Embryonic facial prominence (tissue), 1 donor: ENCODE results near the gene PRKG1.

Experiments used
- DNase-seq: peaks from one replicate; pipeline ENCODE4 v3.0.0-alpha.2; 2016; ENCODE audit errors: extremely low spot score

The PRKG1 gene

GRCh38 chr10:51076299-51076841 lies 2.1 kb downstream of the PRKG1 start:
- DNase-seq = no peak

GRCh38 chr10:51077074-51077473 lies 2.8 kb downstream of the PRKG1 start:
- no peak for DNase-seq

DNA sequence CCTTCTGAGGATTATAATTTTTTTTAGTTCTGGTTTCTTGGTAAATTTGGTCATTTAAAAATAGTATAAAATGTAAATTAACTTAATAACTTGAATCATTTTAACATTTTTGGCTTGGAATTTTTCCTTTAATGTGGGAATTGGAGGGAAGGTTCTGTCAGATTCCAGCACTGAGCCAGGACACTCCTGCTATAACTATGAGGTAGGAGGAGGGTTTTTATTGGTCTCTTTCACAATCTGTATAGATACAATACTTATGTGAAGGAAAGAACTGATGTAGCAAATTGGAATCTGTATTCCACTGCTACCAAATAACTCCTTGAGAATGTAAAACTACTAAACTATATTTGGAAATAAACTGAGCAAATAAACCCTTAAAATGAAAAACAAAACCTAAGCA lies 3.2 kb downstream of the PRKG1 start:
- DNase-seq = no peak

GRCh38 chr10:51079331-51079730 lies 5.0 kb downstream of the PRKG1 start:
- DNase-seq = no peak

DNA sequence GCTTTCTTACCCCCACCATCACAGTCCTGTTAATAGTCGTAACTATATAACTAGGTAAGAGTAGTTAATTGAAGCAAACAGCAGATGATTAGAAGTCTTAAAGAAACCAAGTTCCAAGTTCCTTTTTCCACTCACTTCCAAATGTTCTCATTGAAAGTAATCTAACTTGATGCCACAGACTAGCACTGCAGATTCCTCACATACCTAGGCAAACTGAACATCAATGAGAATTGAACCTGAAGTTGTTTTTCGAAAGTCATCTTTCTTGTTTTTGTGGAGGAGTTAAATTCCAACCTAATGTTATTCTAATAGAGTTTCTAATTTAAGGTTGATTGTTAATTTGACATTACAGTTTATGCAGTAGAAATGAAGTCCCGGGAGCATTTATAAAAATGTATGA lies 5.5 kb downstream of the PRKG1 start:
- DNase-seq = no peak

DNA sequence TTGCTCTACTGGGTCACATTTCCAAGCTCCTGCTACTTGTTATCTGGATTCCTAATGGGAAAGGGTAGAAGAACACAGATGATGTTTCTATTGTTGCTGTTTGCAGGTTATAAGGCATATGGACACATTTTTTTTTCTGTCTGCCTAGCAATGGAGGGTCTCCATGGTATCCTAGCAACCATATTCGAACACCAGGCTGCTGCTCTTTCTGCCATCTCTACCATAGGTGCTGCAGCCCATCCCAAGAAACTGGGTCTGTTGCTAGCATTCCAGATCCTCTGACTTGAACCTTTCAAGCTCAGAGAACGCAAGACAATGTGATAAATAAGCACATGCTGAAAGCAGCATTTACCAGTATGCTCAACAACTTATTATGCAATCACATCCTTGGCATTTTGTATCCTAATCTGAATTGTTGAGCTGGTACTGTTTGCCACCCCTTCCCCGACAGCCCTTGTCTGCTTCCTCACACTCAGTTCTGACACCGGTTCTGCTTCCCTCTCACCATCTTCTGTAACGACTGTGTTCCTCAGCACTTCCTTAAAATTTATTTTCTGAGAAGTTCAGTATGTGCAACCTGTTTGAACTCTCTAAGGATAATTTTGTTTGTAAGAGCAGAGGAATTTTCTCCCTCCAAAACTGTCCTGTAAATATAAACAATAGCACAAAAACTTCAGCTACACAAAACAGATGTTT lies 6.2 kb downstream of the PRKG1 start:
- DNase-seq = no peak

- no peak for DNase-seq
Observed at GRCh38 chr10:51082857-51083256, 8.6 kb downstream of the PRKG1 start.

- no peak for DNase-seq
Observed at GRCh38 chr10:51083356-51083853, 9.1 kb downstream of the PRKG1 start.

DNA sequence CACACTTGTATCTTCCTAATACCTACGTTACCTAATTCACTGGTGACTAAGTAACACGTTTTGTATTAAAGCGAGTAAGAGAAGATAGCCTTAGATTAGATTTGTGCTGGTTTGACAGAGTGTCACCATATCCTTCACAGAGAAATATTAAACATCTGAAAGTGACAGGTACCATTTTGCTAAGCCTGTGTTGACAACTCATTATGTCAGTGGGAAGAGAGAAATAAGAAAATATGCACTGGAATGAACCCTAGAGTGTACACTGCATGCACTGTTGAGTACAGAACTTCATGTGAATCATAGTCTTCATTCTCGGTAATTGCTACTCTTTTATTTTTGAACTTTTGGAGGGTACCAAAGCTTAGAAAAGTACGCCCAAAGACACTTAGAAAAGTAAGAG lies 10.9 kb downstream of the PRKG1 start:
- no peak for DNase-seq

GRCh38 chr10:51086710-51087109 lies 12.4 kb downstream of the PRKG1 start:
- no peak for DNase-seq

- DNase-seq = no peak
Observed at GRCh38 chr10:51087114-51087513, 12.8 kb downstream of the PRKG1 start.

- no peak for DNase-seq
Observed at GRCh38 chr10:51090190-51090589, 15.9 kb downstream of the PRKG1 start.

GRCh38 chr10:51092402-51092801 lies 18.1 kb downstream of the PRKG1 start:
- DNase-seq = no peak

DNA sequence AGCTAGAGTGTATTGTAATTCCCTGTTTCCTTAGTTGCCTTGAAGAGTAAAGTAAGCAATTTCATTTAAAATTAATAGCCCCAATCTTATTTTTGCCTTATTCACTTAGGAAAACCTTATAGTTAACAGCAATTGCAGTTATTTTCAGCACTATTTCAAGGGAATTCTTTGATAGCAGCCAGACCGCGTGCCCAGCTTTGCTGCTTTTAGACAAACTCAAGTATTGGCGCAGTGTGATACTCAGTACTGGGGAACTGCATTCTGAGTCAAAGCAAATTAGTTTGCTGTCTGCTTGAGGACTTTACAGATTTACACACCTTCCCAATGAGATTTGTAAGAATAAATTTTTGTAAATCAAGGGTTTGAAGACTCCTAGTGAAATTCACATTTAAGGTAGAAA lies 21.2 kb downstream of the PRKG1 start:
- no peak for DNase-seq

DNA sequence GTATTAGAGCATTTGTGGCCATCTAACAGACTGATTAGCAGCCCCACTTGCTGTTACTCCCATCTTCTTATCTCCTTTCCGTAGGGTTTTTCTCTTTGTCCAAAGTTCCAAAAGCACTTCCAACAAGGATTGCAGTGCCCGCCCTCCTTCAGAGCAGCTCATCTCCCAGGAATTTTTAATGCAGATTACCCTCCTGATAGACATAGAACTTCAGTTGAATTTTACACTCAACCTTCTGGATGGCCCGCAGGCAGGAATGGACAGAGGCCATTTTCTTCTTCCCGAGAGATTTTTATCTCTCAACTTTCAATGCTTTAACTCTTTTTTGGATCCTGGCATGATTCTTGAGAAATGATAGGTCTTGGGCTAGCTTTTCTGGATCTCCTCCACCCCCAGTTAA lies 23.3 kb downstream of the PRKG1 start:
- no peak for DNase-seq

DNA sequence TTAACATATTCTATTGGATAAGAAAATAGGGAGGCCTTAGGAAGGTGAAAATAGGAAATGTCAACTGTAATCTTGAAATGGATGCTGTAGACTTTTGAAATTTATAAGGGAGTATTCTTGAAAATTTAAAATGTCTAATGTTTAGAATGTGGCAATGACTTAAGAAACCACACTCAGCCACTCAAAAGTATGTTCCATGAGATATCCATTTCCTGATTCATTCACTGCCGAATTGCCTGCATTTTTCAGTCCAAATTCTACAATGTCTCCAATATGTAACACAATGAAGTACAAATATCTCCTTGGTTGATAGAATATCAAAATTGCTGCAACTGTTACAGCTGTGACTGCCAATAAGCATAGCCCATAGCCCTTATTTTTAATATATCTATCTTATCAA lies 25.9 kb downstream of the PRKG1 start:
- DNase-seq = no peak

GRCh38 chr10:51103554-51104217 lies 29.4 kb downstream of the PRKG1 start:
- no peak for DNase-seq

GRCh38 chr10:51106311-51106945 lies 32.1 kb downstream of the PRKG1 start:
- no peak for DNase-seq

DNA sequence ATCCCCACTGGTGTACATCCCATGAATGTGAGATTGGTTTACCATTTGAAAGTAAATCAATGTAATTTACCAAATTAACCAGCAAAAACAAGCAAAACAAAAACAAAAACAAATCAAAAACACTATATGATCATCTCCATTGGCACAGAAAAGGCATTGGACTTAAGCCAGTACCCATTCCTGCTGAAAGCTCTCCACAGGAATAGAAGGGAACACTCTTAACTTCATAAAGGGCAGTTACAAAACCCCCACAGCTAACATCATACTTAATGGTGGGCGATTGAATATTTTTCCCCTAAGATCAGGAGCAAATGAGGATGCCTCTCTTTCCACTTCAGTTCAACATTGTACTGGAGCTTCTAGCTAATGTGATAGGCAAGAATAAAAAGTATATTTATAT lies 34.1 kb downstream of the PRKG1 start:
- DNase-seq = no peak

GRCh38 chr10:51109801-51110533 lies 35.7 kb downstream of the PRKG1 start:
- no peak for DNase-seq

DNA sequence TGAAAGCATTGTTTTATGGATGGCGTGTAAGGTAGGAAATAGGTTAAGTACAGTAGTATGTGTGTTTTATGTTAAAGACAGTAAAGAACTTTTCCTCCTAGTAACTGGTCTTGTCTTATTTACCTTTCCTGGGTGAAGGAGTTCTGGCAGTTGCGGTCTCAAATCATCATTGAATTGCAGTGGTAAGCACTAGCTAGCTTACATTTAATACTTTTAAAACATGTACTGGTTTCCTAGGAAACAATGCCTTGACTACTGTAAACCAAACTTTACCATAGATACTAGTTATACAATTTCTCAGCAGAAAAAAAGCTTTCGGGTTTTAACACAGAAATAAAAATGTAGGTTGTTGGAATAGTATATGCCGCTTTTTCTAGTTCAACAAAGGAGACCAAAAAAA lies 37.7 kb downstream of the PRKG1 start:
- DNase-seq = peak; percentile 31

DNA sequence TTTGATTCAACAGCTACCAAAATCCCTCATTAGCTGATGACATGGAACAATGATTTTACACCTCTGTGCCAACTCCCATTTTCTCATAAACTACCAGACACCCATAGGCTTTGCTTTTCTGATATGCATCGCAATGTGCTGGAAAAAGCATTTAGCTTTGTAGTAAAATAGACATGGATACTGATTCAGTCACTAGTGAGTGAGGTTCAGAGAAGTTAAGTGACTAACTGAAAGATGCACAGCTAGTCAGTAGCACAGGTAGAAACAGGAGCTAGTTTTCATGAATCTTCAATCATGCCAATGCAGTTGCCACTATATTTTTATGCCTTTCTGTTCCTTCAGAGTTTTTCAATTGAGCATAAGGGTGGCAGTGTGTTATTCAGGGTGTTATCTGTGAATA lies 38.7 kb downstream of the PRKG1 start:
- DNase-seq = no peak
